Activated CD4-positive, alpha-beta memory T cell treated with anti-CD3 and anti-CD28 coated beads for 36 hours (primary cell): ENCODE results near the gene THTPA. TPM values are rescaled to one million over a fixed set of nuclear protein-coding genes. Genes with fewer than 3 reads are reported as not detected.

Experiments
- CTCF ChIA-PET: fragments of 350-600 bp; sonication (Branson Sonifier 250); formaldehyde crosslinking; loops from one replicate; lab custom pipeline; 2021; ENCODE audit warnings: antibody characterized with exemption, inconsistent platforms; lab: Charles Lee
- POLR2A ChIA-PET: fragments of 350-600 bp; sonication (Branson Sonifier 250); formaldehyde crosslinking; loops from one replicate; lab custom pipeline; 2021; ENCODE audit warnings: antibody characterized with exemption; lab: Charles Lee
- DNase-seq: peaks from one replicate; pipeline ENCODE4 v3.0.0-alpha.2; 2020
- H3K27ac Mint-ChIP-seq: one replicate; pipeline ENCODE4 v1.8.0; 2021; ENCODE audit warnings: mixed read lengths
- H3K27me3 Mint-ChIP-seq: one replicate; pipeline ENCODE4 v1.8.0; 2021; ENCODE audit warnings: mixed read lengths
- H3K36me3 Mint-ChIP-seq: one replicate; pipeline ENCODE4 v1.8.0; 2021; ENCODE audit warnings: mixed read lengths
- H3K4me1 Mint-ChIP-seq: one replicate; pipeline ENCODE4 v1.8.0; 2021; ENCODE audit warnings: low read depth, mixed read lengths
- H3K4me3 Mint-ChIP-seq: one replicate; pipeline ENCODE4 v1.8.0; 2021; ENCODE audit warnings: mild to moderate bottlenecking, mixed read lengths
- H3K9me3 Mint-ChIP-seq: one replicate; pipeline ENCODE4 v1.8.0; 2021; ENCODE audit warnings: mixed read lengths
- intact Hi-C: fragments of 100-400 bp; cut with micrococcal nuclease; formaldehyde crosslinking; loops from one replicate; pipeline ENCODE4 v1.15.1; 2023
- total RNA-seq, 2 experiments: library from RNA; stranded (reverse); gene quantifications; one replicate each; pipeline ENCODE4 v1.2.3, GENCODE V29; 2021

The THTPA gene
- total RNA-seq, 2 experiments from 2014 or later: 7.7 to 8.2 TPM

DNA sequence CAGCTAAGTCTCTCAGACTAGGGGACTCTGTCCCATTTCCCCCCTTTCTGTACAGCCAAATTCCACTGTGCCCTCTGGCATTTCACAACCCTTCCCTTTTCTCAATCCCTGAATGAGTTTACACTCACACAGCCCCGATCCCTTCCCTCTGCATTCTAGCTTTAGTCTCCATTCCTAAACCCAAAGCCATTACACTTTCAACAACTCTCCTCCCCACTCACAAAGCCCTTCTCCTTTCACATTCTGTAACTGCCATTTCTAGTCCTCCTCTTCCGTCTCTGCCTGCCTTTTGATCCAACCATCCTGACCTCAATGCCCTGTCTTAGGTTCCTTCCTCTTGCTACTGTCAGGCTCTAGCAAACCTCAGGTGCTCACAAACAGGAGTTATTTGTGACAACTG is 8.1 kb upstream of the THTPA start:
- CTCF ChIA-PET: interaction anchor here (0.7 to 8.1 kb wide), 3 partner anchors 9 to 69 kb away, joined by 3 to 63 read pairs (median 9); no protein-coding TSS in a partner anchor
- H3K4me3 Mint-ChIP-seq: no peak overlapping the region
- H3K4me1 Mint-ChIP-seq: peaks cover 2% of the 10 kb centered on the region
- no peak overlapping the region for H3K27ac Mint-ChIP-seq
- no peak for DNase-seq
- POLR2A ChIA-PET: no interaction called here
- no peaks in the 10 kb centered on the region for H3K27me3 Mint-ChIP-seq
- no peaks in the 10 kb centered on the region for H3K9me3 Mint-ChIP-seq
- no peaks in the 10 kb centered on the region for H3K36me3 Mint-ChIP-seq
- intact Hi-C loops: no loop called here

DNA sequence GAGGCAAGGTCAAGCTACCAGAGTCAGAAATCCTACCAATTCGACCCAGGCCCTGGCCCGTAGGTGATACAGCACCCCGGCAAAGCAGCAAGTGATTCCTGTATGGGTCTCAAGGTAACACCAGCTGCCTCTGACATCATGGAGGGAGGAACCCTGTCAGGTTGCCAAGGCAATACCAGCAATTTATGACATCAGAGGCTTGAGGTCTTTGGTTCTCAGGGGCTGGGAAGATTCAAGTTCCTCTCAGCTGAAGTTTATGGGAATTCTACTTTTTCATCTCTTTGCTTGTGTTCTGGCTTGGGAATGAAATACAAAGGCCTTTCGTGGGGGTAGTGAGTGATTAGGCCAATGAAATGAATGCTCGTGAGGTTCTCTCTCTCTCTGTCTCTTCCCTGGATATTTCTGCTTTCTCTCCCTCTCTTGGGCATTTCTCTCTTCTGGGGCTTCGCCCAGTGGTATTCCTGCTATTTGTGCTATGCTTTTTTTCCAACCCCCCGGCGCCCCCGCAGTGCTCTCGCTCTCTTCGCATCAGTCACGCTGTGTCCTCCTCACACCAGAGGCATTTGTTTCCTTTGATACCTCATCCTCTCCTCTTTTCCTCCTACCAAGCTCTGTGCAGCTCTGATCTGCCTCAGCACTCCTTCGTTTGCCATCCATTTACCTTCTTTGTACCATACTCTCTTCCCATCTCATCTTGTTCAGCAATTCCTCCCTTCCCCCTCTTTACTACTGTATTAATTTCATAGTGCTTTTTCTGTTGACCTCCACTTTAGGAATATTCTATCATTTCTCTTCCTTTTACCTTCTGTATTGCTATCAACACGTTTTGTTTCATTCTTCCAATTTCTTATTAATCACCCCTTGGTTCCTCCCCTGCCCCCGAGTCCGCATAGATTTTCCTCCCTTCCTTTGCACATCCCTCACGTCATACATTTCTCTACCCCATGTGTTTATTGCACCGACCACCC is 7.4 kb upstream of the THTPA start:
- Mint-ChIP-seq H3K9me3 (no peaks in the 10 kb centered on the region), H3K4me3 (no peak overlapping the region), H3K27ac (no peak overlapping the region), H3K4me1 (peaks cover 2% of the 10 kb centered on the region), H3K27me3 (no peaks in the 10 kb centered on the region), H3K36me3 (no peaks in the 10 kb centered on the region)
- intact Hi-C loops: no loop called here
- CTCF ChIA-PET: interaction anchor here (0.7 to 8.1 kb wide), 4 partner anchors 10 to 70 kb away, joined by 3 to 63 read pairs (median 6); no protein-coding TSS in a partner anchor
- POLR2A ChIA-PET: no interaction called here
- no peak for DNase-seq

- Mint-ChIP-seq H3K27me3 (no peaks in the 10 kb centered on the region), H3K27ac (no peak overlapping the region), H3K4me1 (peaks cover 7% of the 10 kb centered on the region), H3K36me3 (no peaks in the 10 kb centered on the region), H3K9me3 (no peaks in the 10 kb centered on the region), H3K4me3 (no peak overlapping the region)
- no peak for DNase-seq
- CTCF ChIA-PET: interaction anchor here (0.8 to 8.1 kb wide), 4 partner anchors 11 to 72 kb away, joined by 3 to 63 read pairs (median 4); no protein-coding TSS in a partner anchor
- intact Hi-C loops: loop anchor here (2.0 kb wide), 2 partner anchors 17 to 229 kb away; partner anchors contain the start of genes AP1G2 and PABPN1
- POLR2A ChIA-PET: no interaction called here
Measured at GRCh38 chr14:23550131-23550811, 5.8 kb upstream of the THTPA start.

- H3K9me3 Mint-ChIP-seq: no peaks in the 10 kb centered on the region
- intact Hi-C loops: loop anchor here (1.0 to 2.0 kb wide), 3 partner anchors 16 to 230 kb away; partner anchors contain the start of genes AP1G2, NGDN and PABPN1
- H3K27ac Mint-ChIP-seq: no peak overlapping the region
- peaks cover 8% of the 10 kb centered on the region for H3K4me1 Mint-ChIP-seq
- no peaks in the 10 kb centered on the region for H3K36me3 Mint-ChIP-seq
- no peak for DNase-seq
- H3K4me3 Mint-ChIP-seq: no peak overlapping the region
- CTCF ChIA-PET: interaction anchor here (1.5 to 8.1 kb wide), 3 partner anchors 9 to 12 kb away, joined by 4 to 63 read pairs (median 5); no protein-coding TSS in a partner anchor
- no peaks in the 10 kb centered on the region for H3K27me3 Mint-ChIP-seq
- POLR2A ChIA-PET: no interaction called here
Measured at GRCh38 chr14:23550812-23551265, 5.2 kb upstream of the THTPA start.

DNA sequence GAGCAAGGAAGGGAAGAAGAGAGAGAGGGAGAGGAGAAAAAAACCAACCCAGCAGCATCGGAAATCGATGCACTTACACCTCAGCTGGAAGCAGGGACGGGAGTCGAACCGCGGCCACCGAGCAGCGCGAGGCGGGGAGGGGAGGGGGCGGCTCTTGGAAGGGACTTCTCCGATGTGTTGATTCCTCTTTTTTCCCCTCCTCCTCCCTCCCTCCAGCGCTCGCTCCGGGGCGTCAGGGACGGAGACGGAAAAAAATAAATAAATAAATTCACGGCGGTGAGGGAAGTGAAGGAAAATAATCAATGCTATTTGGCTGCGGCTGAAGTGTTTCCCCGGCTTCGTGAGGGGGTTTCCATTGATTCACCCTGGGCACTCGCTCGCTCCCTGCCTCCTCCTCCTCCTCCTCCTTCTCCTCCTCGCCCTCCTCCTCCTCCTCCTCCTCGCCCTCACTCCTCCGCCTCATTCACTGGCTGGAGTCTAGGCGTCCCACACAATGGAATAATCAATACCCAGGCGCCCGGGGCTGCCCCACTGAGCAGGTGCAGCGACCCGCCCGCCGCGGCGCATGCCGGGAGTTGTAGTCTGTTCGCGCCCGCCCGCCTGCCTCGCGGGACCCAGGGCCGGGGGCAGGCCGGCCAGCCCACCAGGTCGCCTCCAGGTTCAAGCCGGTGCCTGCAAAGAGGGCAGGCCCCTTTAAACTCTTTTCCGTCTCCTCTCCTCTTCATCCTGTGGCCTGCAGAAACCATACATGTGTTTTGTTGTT is 4.6 kb upstream of the THTPA start, which contains the start of gene ZFHX2:
TSS of gene ZFHX2 (minus strand) at position 500 of the 763 bp plus-strand sequence. CDS start 16,440 bp downstream, outside the sequence.
- DNase-seq: peak; percentile 85
- Mint-ChIP-seq H3K27ac (peak within 1 kb of the TSS; percentile 55), H3K36me3 (no peaks in the 10 kb centered on the region), H3K4me3 (no peak within 1 kb of the TSS), H3K4me1 (peaks cover 11% of the 10 kb centered on the region), H3K27me3 (no peaks in the 10 kb centered on the region), H3K9me3 (no peaks in the 10 kb centered on the region)
- CTCF ChIA-PET: interaction anchor here (0.8 to 8.1 kb wide), 8 partner anchors 10 to 403 kb away, joined by 3 to 63 read pairs (median 3); no protein-coding TSS in a partner anchor
- intact Hi-C loops: loop anchor here (1.0 to 2.0 kb wide), 4 partner anchors 15 to 457 kb away; partner anchors contain the start of genes ACIN1, AP1G2, C14orf119 and NGDN
- POLR2A ChIA-PET: interaction anchor here (1.1 kb wide), 1 partner anchor 10 kb away, joined by 4 read pairs; no protein-coding TSS in a partner anchor

DNA sequence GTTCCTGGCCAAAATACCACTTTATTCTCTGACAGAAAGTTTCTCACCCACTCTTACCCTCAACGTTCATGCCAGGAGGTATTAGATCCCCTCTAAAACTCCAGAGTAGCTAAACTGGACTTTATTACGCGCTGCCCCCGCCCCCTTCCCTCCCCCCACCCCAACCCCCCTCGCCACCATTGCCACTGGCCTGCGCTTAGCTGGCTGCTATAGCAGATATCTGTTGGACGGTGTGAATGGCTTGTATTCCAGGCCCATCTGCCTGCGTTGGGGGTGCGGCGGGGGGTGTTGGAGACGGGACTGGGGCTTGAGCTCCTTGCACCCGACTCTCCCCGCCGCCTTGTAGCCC is 564 bp upstream of the THTPA start:
- Mint-ChIP-seq H3K4me3 (peak overlapping the region; percentile 90), H3K4me1 (peaks cover 40% of the 10 kb centered on the region), H3K27me3 (no peaks in the 10 kb centered on the region), H3K27ac (peak overlapping the region; percentile 93), H3K36me3 (peaks cover 10% of the 10 kb centered on the region), H3K9me3 (no peaks in the 10 kb centered on the region)
- ChIA-PET POLR2A (interaction anchor here (1.0 kb wide), 1 partner anchor 234 kb away, joined by 4 read pairs; no protein-coding TSS in a partner anchor), CTCF (interaction anchor here (0.6 to 11.3 kb wide), 3 partner anchors 12 to 232 kb away, joined by 3 to 223 read pairs (median 13); partner anchors contain the start of gene AP1G2)
- intact Hi-C loops: loop anchor here (1.0 to 5.0 kb wide), 3 partner anchors 86 to 268 kb away; partner anchors contain the start of genes HOMEZ, NGDN and PPP1R3E
- DNase-seq: no peak

DNA sequence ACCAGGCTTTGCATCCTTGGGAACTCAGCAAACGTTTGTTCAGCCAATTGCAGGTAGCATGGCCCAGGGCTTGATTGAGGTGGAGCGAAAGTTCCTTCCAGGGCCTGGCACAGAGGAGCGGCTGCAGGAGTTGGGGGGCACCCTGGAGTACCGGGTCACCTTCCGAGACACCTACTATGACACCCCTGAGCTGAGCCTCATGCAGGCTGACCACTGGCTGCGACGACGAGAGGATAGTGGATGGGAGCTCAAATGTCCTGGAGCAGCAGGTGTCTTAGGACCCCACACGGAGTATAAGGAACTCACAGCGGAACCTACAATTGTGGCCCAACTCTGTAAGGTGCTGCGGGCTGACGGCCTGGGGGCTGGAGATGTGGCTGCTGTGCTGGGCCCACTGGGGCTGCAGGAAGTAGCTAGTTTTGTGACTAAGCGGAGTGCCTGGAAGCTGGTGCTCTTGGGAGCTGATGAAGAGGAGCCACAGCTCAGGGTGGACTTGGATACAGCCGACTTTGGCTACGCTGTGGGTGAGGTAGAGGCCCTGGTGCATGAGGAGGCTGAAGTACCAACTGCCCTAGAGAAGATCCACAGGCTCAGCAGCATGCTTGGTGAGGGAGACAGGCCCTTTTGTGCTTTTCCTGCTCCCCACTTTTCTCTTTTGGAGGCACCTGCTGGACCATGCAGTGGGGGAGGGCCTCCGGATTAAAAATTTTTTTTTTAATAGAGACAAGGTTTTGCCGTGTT is 799 bp downstream of the THTPA start:
- intact Hi-C loops: loop anchor here (1.0 to 5.0 kb wide), 4 partner anchors 10 to 270 kb away; partner anchors contain the start of genes AP1G2, HOMEZ and PPP1R3E
- H3K27ac Mint-ChIP-seq: peak overlapping the region; percentile 93
- DNase-seq: no peak
- H3K4me3 Mint-ChIP-seq: peak overlapping the region; percentile 90
- H3K27me3 Mint-ChIP-seq: no peaks in the 10 kb centered on the region
- H3K9me3 Mint-ChIP-seq: no peaks in the 10 kb centered on the region
- ChIA-PET CTCF (interaction anchor here (0.9 to 11.3 kb wide), 5 partner anchors 7 to 79 kb away, joined by 3 to 223 read pairs (median 13); partner anchors contain the start of gene AP1G2), POLR2A (interaction anchor here (1.3 kb wide), 1 partner anchor 10 kb away, joined by 4 read pairs; the partner anchor contains the start of gene AP1G2)
- H3K4me1 Mint-ChIP-seq: peaks cover 39% of the 10 kb centered on the region
- peaks cover 18% of the 10 kb centered on the region for H3K36me3 Mint-ChIP-seq

DNA sequence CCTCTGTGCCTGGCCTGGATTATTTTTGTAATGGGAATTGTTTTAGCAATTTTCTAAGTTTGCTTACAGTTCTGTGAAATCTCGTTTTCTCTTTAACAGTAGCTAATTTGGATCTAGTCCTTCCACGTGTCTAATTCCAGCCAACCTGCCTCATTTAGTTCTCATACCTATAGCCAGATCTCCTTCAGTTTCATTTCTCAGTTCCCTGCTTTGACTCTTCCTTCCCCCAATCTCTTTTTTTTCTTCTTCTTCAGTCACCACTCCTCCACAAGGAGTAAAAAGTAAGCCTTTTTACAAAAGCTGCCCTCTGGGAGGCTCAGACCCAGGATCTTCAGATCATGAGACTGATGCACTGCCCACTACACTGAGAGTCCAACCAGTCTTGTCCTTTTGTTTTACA is 1.4 kb downstream of the THTPA start:
- peaks cover 20% of the 10 kb centered on the region for H3K36me3 Mint-ChIP-seq
- DNase-seq: no peak
- H3K4me3 Mint-ChIP-seq: peak overlapping the region; percentile 53
- H3K4me1 Mint-ChIP-seq: peaks cover 38% of the 10 kb centered on the region
- H3K9me3 Mint-ChIP-seq: no peaks in the 10 kb centered on the region
- ChIA-PET POLR2A (interaction anchor here (1.3 kb wide), 1 partner anchor 10 kb away, joined by 4 read pairs; the partner anchor contains the start of gene AP1G2), CTCF (interaction anchor here (1.0 to 11.3 kb wide), 8 partner anchors 9 to 489 kb away, joined by 3 to 223 read pairs (median 21); partner anchors contain the start of genes AP1G2, NGDN and ZFHX2)
- peak overlapping the region; percentile 79 for H3K27ac Mint-ChIP-seq
- H3K27me3 Mint-ChIP-seq: no peaks in the 10 kb centered on the region
- intact Hi-C loops: loop anchor here (2.0 to 5.0 kb wide), 3 partner anchors 235 to 270 kb away; partner anchors contain the start of genes HOMEZ and PPP1R3E

DNA sequence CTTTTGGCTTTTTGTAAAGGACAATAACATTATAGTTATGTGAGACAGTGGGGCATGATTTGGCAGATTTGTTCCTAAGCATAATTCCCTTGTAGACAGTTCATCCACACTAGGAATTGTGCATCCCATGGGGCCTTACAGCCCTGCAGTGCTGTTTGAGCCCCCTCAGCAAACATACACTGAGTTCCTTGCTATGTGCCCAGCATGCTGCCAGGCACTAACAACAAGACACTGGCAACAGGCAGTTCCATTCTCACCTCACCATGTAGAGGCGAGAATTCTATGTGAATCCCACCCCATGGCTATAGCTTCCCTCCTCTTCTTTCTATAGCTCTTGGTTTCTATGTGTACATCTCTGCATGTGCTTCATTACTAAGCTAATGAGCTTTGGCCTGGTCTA is 1.9 kb downstream of the THTPA start:
- Mint-ChIP-seq H3K4me3 (peak overlapping the region; percentile 53), H3K36me3 (peaks cover 23% of the 10 kb centered on the region), H3K27ac (peak overlapping the region; percentile 79), H3K9me3 (no peaks in the 10 kb centered on the region), H3K4me1 (peaks cover 42% of the 10 kb centered on the region), H3K27me3 (no peaks in the 10 kb centered on the region)
- intact Hi-C loops: loop anchor here (2.0 to 5.0 kb wide), 3 partner anchors 235 to 271 kb away; partner anchors contain the start of genes HOMEZ and PPP1R3E
- ChIA-PET POLR2A (interaction anchor here (0.7 kb wide), 1 partner anchor 9 kb away, joined by 3 read pairs; no protein-coding TSS in a partner anchor), CTCF (interaction anchor here (1.1 to 11.3 kb wide), 8 partner anchors 9 to 489 kb away, joined by 3 to 223 read pairs (median 21); partner anchors contain the start of genes AP1G2, NGDN and ZFHX2)
- no peak for DNase-seq
